ENCODE data around the gene RYR1.

RYR1 gene

GRCh38 chr19:38544569-38545315, 111.3 kb downstream of the RYR1 start:
- Histone ChIP-seq H3K9me3 (no peaks in the 10 kb centered on the region), H3K4me3 (ENCODE audit: low read depth, low read length) (peak overlapping the region; percentile 69), H3K36me3 (no peaks in the 10 kb centered on the region), H3K4me1 (peaks cover 9% of the 10 kb centered on the region), H3K27me3 (no peaks in the 10 kb centered on the region)
- DNase-seq: no peak
- TF ChIP-seq CTCF (IDR thresholded peaks at IDR 0.05; ENCODE audit: low read depth, low read length): no peak

DNA sequence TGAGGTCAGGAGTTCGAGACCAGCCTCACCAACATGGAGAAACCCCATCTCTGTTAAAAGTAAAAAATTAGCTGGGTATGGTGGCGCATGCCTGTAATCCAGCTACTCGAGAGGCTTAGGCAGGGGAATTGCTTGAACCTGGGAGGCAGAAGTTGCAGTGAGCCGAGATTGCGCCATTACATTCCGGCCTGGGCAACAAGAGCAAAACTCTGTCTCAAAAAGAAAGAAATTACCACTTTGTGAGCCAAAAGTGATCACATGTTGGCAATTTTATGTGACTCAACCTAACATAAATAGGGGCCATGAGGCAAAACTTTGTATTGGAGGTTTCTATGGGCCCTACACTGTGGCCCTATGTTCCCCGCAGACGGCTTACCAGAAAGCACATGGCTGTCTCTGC, 112.1 kb downstream of the RYR1 start:
- no peak for DNase-seq
- TF ChIP-seq CTCF (IDR thresholded peaks at IDR 0.05; ENCODE audit: low read depth, low read length): no peak
- no peaks in the 10 kb centered on the region for H3K36me3 ChIP-seq
- no peaks in the 10 kb centered on the region for H3K27me3 ChIP-seq
- H3K4me1 ChIP-seq: peaks cover 9% of the 10 kb centered on the region
- no peaks in the 10 kb centered on the region for H3K9me3 ChIP-seq
- H3K4me3 ChIP-seq (ENCODE audit: low read depth, low read length): no peak overlapping the region

DNA sequence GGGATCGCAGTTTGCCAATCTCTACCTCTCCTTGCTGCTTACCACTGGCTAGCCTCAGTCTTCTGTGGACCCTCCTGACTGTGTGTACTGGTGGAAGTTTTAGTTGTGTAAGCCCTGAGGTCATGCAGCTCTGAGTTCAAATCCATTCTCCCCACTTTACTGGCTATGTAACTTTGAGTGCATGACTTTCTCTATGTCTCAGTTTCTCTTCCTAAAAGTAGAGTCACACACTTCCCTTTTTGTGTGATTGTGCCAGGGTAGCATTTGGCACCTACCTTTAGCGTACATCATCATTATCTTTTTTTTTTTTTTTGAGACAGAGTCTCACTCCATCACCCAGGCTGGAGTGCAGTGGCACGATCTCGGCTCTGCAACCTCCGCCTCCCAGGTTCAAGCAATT, 113.9 kb downstream of the RYR1 start:
- Histone ChIP-seq H3K4me3 (ENCODE audit: low read depth, low read length) (no peak overlapping the region), H3K4me1 (peaks cover 9% of the 10 kb centered on the region), H3K36me3 (no peaks in the 10 kb centered on the region), H3K9me3 (no peaks in the 10 kb centered on the region), H3K27me3 (no peaks in the 10 kb centered on the region)
- TF ChIP-seq CTCF (IDR thresholded peaks at IDR 0.05; ENCODE audit: low read depth, low read length): no peak
- DNase-seq: no peak

DNA sequence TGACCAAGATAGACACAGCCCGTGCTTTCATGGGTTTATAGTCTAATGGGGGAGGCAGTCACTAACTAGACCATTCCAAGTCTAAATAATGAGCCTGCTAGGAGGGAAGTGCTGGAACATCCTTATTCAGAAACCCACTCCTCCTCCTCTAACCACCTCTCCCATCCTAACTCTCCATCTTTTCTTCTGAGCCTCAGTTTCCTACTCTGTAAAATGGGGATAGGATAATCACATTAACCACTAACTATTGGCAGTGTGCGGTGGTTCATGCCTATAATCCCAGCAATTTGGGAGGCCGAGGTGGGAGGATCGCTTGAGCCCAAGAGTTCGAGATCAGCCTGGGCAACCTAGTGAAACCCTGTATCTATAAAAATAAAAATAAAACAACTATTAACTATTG, 115.6 kb downstream of the RYR1 start:
- Histone ChIP-seq H3K9me3 (no peaks in the 10 kb centered on the region), H3K4me3 (ENCODE audit: low read depth, low read length) (no peak overlapping the region), H3K36me3 (no peaks in the 10 kb centered on the region), H3K4me1 (peaks cover 9% of the 10 kb centered on the region), H3K27me3 (no peaks in the 10 kb centered on the region)
- TF ChIP-seq CTCF (IDR thresholded peaks at IDR 0.05; ENCODE audit: low read depth, low read length): no peak
- no peak for DNase-seq

GRCh38 chr19:38549942-38550341, 116.5 kb downstream of the RYR1 start:
- H3K4me1 ChIP-seq: peaks cover 4% of the 10 kb centered on the region
- H3K27me3 ChIP-seq: no peaks in the 10 kb centered on the region
- DNase-seq: no peak
- TF ChIP-seq CTCF (IDR thresholded peaks at IDR 0.05; ENCODE audit: low read depth, low read length): no peak
- H3K36me3 ChIP-seq: no peaks in the 10 kb centered on the region
- no peak overlapping the region for H3K4me3 ChIP-seq (ENCODE audit: low read depth, low read length)
- H3K9me3 ChIP-seq: no peaks in the 10 kb centered on the region

GRCh38 chr19:38550376-38550775, 116.9 kb downstream of the RYR1 start:
- DNase-seq: no peak
- no peaks in the 10 kb centered on the region for H3K9me3 ChIP-seq
- peaks cover under 1% of the 10 kb centered on the region; the same call in 1 of the 2 replicates for H3K4me1 ChIP-seq
- no peak for TF ChIP-seq CTCF (IDR thresholded peaks at IDR 0.05; ENCODE audit: low read depth, low read length)
- no peak overlapping the region for H3K4me3 ChIP-seq (ENCODE audit: low read depth, low read length)
- no peaks in the 10 kb centered on the region for H3K36me3 ChIP-seq
- H3K27me3 ChIP-seq: no peaks in the 10 kb centered on the region
